GM23338 (cell line): ENCODE results near the gene CYBC1. TPM values are rescaled to one million over a fixed set of nuclear protein-coding genes. Genes with fewer than 3 reads are reported as not detected.
A peak's percentile ranks its signal among the peaks of the same experiment; 100 is the strongest.

ENCODE experiments used
- ATAC-seq: fragments of 200-7000 bp; cut with Tn5 transposase; 3 replicates; pipeline ENCODE4 v1.9.1; 2020
- DNase-seq: peaks from one replicate; pipeline ENCODE4 v3.0.0-alpha.2; 2015; ENCODE audit warnings: low spot score
- H2AFZ ChIP-seq: fragments of 200-600 bp; sonication (generic); 2 replicates; pipeline ENCODE4 v1.8.0; 2016; ENCODE audit warnings: antibody characterized with exemption, mild to moderate bottlenecking, moderate library complexity
- H3F3A ChIP-seq: fragments of 200-600 bp; sonication (generic); replicated peaks from 2 replicates; pipeline ENCODE4 v1.8.0; 2017; ENCODE audit warnings: antibody characterized with exemption, mixed run types, low read depth
- H3K27ac ChIP-seq: fragments of 200-600 bp; sonication (generic); 2 replicates; pipeline ENCODE4 v1.6.1; 2016; ENCODE audit warnings: low read depth
- H3K27me3 ChIP-seq: fragments of 200-600 bp; sonication (generic); 2 replicates; pipeline ENCODE4 v1.8.0; 2016; ENCODE audit warnings: mild to moderate bottlenecking, mixed run types, moderate library complexity; ENCODE audit not compliant: insufficient read depth
- H3K36me3 ChIP-seq: fragments of 200-600 bp; sonication (generic); 2 replicates; pipeline ENCODE4 v1.8.0; 2016; ENCODE audit warnings: mild to moderate bottlenecking; ENCODE audit not compliant: insufficient read depth
- H3K4me1 ChIP-seq: fragments of 200-600 bp; sonication (generic); 2 replicates; pipeline ENCODE4 v1.8.0; 2016; ENCODE audit warnings: mild to moderate bottlenecking, moderate library complexity; ENCODE audit not compliant: insufficient read depth
- H3K4me2 ChIP-seq: fragments of 200-600 bp; sonication (generic); 2 replicates; pipeline ENCODE4 v1.7.1; 2017; ENCODE audit warnings: mixed run types
- H3K4me3 ChIP-seq: fragments of 200-600 bp; sonication (generic); 2 replicates; pipeline ENCODE4 v1.6.1; 2016; ENCODE audit warnings: mixed run types
- H3K79me2 ChIP-seq: fragments of 200-600 bp; sonication (generic); replicated peaks from 2 replicates; pipeline ENCODE4 v1.8.0; 2017; ENCODE audit warnings: mild to moderate bottlenecking; ENCODE audit not compliant: insufficient read depth
- H3K9me2 ChIP-seq: fragments of 200-600 bp; sonication (generic); 2 replicates; pipeline ENCODE4 v1.8.0; 2017; ENCODE audit not compliant: insufficient read depth
- H4K20me1 ChIP-seq: fragments of 200-600 bp; sonication (generic); replicated peaks from 2 replicates; pipeline ENCODE4 v1.8.0; 2017; ENCODE audit warnings: mild to moderate bottlenecking; ENCODE audit not compliant: insufficient read depth
- H3K27ac Mint-ChIP-seq: 2 replicates; pipeline ENCODE4 v1.8.0; 2020; ENCODE audit warnings: inconsistent platforms, mild to moderate bottlenecking, moderate library complexity, mixed read lengths
- H3K27me3 Mint-ChIP-seq: 3 replicates; pipeline ENCODE4 v1.8.0; 2022; ENCODE audit warnings: low read depth, mild to moderate bottlenecking, moderate library complexity, mixed read lengths, inconsistent platforms; ENCODE audit not compliant: insufficient read depth, poor library complexity
- H3K36me3 Mint-ChIP-seq: 3 replicates; pipeline ENCODE4 v1.8.0; 2021; ENCODE audit warnings: low read depth, mild to moderate bottlenecking, inconsistent platforms, moderate library complexity, mixed read lengths
- H3K4me1 Mint-ChIP-seq: 3 replicates; pipeline ENCODE4 v1.8.0; 2020; ENCODE audit warnings: mild to moderate bottlenecking, inconsistent platforms, mixed read lengths
- H3K4me3 Mint-ChIP-seq: 3 replicates; pipeline ENCODE4 v1.8.0; 2021; ENCODE audit warnings: moderate library complexity, mild to moderate bottlenecking, inconsistent platforms, mixed read lengths
- H3K9me3 Mint-ChIP-seq: 3 replicates; pipeline ENCODE4 v1.8.0; 2020; ENCODE audit warnings: moderate library complexity, mild to moderate bottlenecking, inconsistent platforms, mixed read lengths
- CREB1 ChIP-seq: fragments of 250-450 bp; sonication (Bioruptor Pico); IDR thresholded peaks from 2 replicates; pipeline ENCODE4 v1.5.0; 2020; ENCODE audit warnings: low read depth, mild to moderate bottlenecking, moderate library complexity
- CTCF ChIP-seq, 2 experiments: fragments of 200-600 bp in 1 of 2; sonication (generic) in 1 of 2; conservative IDR thresholded peaks; 2 replicates each; pipeline versions ENCODE4 v1.5.1 to v1.6.1; 2016 to 2017; ENCODE audit warnings: antibody characterized with exemption in 2 of 2, low read depth in 2 of 2, mild to moderate bottlenecking in 2 of 2, moderate library complexity in 1 of 2
- EZH2 ChIP-seq: fragments of 200-600 bp; sonication (generic); IDR thresholded peaks from one replicate; pipeline ENCODE4 v1.8.0; 2017; ENCODE audit warnings: antibody characterized with exemption, mild to moderate bottlenecking, low read depth; ENCODE audit not compliant: unreplicated experiment
- STAT1 ChIP-seq: IDR thresholded peaks from one replicate; pipeline ENCODE4 v1.6.1; 2016; ENCODE audit warnings: antibody characterized with exemption; ENCODE audit not compliant: unreplicated experiment
- ZNF114 ChIP-seq: fragments of 250-450 bp; sonication (Bioruptor Pico); IDR thresholded peaks from 2 replicates; pipeline ENCODE4 v1.5.0; 2020; ENCODE audit warnings: mild to moderate bottlenecking, moderate library complexity
- ZNF331 ChIP-seq: fragments of 250-450 bp; sonication (Bioruptor Pico); IDR thresholded peaks from 2 replicates; pipeline ENCODE4 v1.5.0; 2020; ENCODE audit warnings: low read depth, mild to moderate bottlenecking, moderate library complexity
- ZNF462 ChIP-seq: fragments of 250-450 bp; sonication (Bioruptor Pico); IDR thresholded peaks from 2 replicates; pipeline ENCODE4 v1.5.0; 2020; ENCODE audit warnings: mild to moderate bottlenecking, moderate library complexity
- polyA plus RNA-seq: library from polyadenylated mRNA; unstranded; fragments of >200 nt; fragmentation: Nextera tagmentation; extraction: Ambion mirVana; gene quantifications from 2 replicates; pipeline ENCODE4 v1.2.1, GENCODE V29; 2016
- total RNA-seq: library from RNA; depleted of rRNA; stranded (reverse); fragments of >200 nt; shearing (Covaris generic); gene quantifications from 2 replicates; pipeline ENCODE4 v1.2.3, GENCODE V29; 2014

Gene CYBC1
- total and polyA plus RNA-seq, 2 experiments from 2014 or later = 24.7 to 72.4 TPM

- H3K27me3 Mint-ChIP-seq = peaks cover 15% of the 10 kb centered on the region
- Histone ChIP-seq H3K9me2 (no peaks in the 10 kb centered on the region), H3F3A (peaks cover 3% of the 10 kb centered on the region; the same call in 1 of the 2 replicates), H4K20me1 (no peaks in the 10 kb centered on the region; the same call in 1 of the 2 replicates), H3K36me3 (no peaks in the 10 kb centered on the region), H3K79me2 (no peaks in the 10 kb centered on the region), H2AFZ (no peak overlapping the region), H3K4me3 (no peak overlapping the region), H3K27ac (no peak overlapping the region), H3K27me3 (no peaks in the 10 kb centered on the region), H3K4me1 (peaks cover 5% of the 10 kb centered on the region), H3K4me2 (no peak overlapping the region)
- DNase-seq (no peak), ATAC-seq (peak; percentile 9; the same call in 2 of the 3 replicates)
- TF ChIP-seq EZH2 (no peak), STAT1 (no peak)
- peaks cover 17% of the 10 kb centered on the region for H3K36me3 Mint-ChIP-seq
- no peak overlapping the region; the same call in 1 of the 2 replicates for H3K27ac Mint-ChIP-seq
- no peaks in the 10 kb centered on the region for H3K9me3 Mint-ChIP-seq
- peaks cover 15% of the 10 kb centered on the region for H3K4me1 Mint-ChIP-seq
- H3K4me3 Mint-ChIP-seq = no peak overlapping the region
Measured at GRCh38 chr17:82441691-82442487, 8.7 kb downstream of the CYBC1 start.

- peak; percentile 50 for DNase-seq
- no peaks in the 10 kb centered on the region for H3K9me2 ChIP-seq
- H3K36me3 ChIP-seq = no peaks in the 10 kb centered on the region
- H4K20me1 ChIP-seq = no peaks in the 10 kb centered on the region; the same call in 1 of the 2 replicates
- H3F3A ChIP-seq = 0 out of 2 replicates have a peak, but pooled peaks cover 3% of the 10 kb centered on the region
- H3K79me2 ChIP-seq = no peaks in the 10 kb centered on the region
- Mint-ChIP-seq H3K4me3 (no peak overlapping the region), H3K9me3 (no peaks in the 10 kb centered on the region), H3K4me1 (peaks cover 15% of the 10 kb centered on the region), H3K27ac (0 out of 2 replicates have a peak overlapping the region, but pooled peaks have one; percentile 51), H3K27me3 (peaks cover 15% of the 10 kb centered on the region), H3K36me3 (peaks cover 15% of the 10 kb centered on the region)
- H2AFZ ChIP-seq = no peak overlapping the region
- H3K4me1 ChIP-seq = peaks cover 5% of the 10 kb centered on the region
- H3K4me3 ChIP-seq = no peak overlapping the region
- H3K4me2 ChIP-seq = no peak overlapping the region; the same call in 1 of the 2 replicates
- H3K27ac ChIP-seq = no peak overlapping the region
- ATAC-seq = peak; percentile 17
- no peaks in the 10 kb centered on the region for H3K27me3 ChIP-seq
- no peak for TF ChIP-seq CREB1 (CRISPR knock-in tag)
- TF ChIP-seq CTCF (conservative IDR thresholded peaks at IDR 0.05; ENCODE audit: low read depth in 2 of 2) = no peak
- TF ChIP-seq ZNF462 = no peak
- TF ChIP-seq ZNF331 (CRISPR knock-in tag) = no peak
- TF ChIP-seq ZNF114 (CRISPR knock-in tag) = no peak
Measured at GRCh38 chr17:82440991-82441627, 9.4 kb downstream of the CYBC1 start.
